HG02870 (cell line): ENCODE results near the gene PNPLA7.
"Not testable (repeated sequence)": the region's sequence is repeated elsewhere in the genome, so short reads cannot be mapped to it uniquely, and the experiment has no call there.

Source experiments
- ATAC-seq: cut with Tn5 transposase; IDR thresholded peaks from one replicate; pipeline ENCODE4 v1.9.1; 2021; ENCODE audit warnings: mild to moderate bottlenecking, moderate library complexity; ENCODE audit not compliant: unreplicated experiment

PNPLA7 gene

DNA sequence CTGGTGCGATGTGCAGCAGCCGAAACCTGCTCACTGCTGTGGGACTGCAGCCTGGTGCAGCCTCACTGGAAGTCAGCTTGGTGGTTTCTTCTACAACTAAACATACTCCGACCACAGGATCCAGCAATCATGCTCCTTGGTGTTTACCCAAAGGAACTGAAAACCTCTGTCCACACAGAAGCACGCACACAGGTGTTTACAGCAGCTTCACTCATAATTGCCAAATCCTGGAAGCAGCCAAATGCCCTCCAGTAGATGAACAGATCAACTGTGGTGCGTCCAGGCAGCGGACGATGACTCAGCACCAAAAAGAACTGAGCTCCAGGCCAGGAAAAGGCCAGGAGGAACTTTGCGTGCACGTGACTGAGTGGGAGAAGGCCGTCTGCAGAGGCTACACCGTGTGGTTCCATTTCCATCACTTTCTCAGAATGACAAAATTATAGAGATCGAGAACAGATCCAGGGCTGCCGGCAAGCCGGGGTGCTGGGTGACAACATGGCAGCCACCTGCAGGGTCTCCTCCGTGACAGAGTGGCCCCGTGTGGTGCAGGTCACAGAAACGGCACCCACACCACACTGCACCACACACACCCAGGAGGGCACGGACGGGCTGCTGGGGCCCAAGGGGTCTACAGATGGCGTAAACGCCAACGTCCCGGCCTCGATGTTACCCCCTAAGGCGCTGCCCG lies 68.0 kb downstream of the PNPLA7 start:
- ATAC-seq, result no peak

DNA sequence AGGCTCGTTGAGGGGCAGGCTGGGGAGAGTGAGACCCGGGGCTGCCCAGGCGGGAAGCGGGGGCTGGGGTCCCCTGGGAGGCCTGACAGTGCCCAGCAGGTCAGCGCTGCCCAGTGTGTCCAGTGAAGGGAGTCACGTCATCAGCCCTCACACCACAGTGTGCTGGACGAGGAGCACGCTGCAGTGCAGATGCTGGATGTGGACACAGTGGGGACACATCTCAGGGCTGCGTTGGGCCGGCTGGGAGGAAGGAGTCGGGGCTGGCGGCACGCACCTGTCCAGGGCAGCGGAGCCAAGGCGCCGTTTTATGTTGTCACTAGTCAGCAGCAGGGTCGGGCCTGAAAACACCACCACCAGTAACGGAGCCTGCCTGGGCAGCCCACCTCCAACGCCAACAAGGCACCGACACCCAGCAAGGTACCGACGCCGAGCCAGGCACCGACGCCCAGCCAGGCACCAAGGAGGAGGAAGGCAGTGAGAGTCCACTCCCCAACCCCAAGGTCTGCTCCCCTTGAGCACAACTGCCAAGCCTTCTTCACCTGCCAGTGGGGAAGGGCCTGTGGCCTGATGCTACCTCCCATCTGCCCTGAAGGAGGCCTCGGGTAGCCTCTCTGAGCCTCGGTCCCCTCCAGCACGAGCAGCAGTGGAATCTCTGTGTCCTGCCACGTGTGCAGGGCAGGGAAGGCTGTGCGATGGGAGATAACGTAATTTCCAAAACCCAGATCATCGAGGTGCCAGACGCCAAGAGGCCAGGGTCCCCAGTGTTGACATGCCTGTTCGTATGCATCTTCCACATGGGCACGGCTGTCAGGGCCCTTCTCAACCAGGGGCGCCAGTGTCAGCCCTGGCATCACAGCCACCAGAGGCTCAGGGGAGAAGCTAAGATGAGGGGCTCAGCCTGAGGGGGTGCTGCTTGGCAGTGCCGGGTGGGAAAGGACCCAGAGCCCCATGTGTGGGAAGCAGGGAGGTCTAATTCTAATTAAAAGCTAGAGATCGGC lies 69.2 kb downstream of the PNPLA7 start:
- no peak for ATAC-seq

DNA sequence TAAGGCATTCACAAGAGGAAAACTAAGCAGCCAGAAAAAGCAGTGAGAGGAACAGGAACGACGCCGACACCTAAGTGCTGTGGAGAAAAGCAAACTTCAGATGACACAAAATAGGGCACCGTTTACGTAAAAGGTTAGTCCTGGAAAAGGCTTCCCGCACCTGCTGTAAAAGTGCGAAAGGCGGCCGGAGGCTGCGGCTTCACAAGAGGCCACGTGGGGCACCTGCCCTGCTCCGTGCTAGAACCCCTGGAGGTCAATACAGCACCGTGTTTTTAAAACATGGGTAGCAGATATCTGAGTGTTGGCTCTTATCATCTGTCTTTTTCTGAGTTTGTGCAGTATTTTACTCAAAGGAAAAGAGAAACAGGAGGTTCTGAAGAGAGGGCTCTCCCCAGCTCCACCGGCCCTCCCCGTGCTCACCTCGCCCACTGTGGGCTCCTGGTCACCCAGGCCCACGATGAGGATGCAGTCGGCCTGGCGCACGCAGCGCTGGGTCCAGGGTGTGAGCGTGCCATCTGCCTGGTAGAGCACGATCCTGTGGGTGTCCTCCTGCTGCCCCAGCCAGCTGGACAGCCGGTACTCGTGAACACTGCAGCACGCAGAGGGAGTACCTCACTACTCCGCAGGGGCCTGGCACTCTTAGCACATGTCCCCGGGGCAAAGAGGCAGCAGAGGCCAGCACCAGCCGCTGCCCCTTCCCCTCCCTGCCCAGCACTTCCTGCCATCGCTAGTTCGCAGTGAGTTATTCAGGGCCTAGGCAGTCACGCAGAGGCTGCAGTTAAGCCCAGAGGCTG lies 70.1 kb downstream of the PNPLA7 start:
- no peak for ATAC-seq

DNA sequence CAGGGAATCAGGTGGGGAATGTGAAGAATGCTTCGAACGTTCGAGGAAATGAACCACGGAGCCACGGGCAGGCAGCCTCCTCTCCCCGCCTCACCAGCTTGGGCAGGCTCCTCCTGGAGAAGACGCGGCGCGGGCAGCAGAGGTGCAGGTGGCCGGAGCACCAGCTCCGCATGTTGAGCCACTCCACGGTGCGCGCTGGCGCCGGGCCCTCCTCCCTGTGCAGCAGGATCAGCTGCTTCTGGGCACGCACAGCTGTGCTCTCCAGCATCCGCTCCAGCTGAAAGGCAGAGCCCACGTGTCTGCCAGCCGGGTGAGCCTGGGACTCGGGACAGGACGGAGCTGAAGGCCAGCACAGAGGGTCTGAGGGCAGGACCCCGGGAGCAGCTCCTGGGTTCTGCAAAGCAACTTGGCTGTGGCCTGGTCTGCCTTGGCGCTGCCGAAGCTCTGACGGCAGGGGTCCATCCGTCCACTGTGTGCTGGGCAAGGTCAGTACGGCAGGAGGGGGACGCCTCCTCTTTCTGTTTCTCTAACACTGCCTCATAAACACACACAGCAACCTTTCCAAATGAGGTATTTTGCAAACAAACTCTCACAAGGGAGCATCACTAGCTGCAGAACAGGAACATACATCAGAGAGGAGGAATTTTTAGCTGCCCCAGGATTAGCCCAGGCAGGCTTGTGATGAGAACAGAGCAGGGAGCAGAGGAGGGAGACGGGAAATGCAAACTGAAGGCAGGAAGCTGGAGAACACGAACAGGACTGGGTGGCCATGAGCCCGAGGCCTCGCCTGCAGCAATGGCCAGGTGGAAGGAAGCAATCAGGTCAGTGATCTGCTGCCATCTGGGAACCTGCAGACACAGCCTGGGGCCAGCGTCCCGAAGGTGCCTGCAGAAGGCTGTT lies 71.0 kb downstream of the PNPLA7 start:
- no peak for ATAC-seq

GRCh38 chr9:137478613-137478961 lies 71.6 kb downstream of the PNPLA7 start:
- no peak for ATAC-seq

DNA sequence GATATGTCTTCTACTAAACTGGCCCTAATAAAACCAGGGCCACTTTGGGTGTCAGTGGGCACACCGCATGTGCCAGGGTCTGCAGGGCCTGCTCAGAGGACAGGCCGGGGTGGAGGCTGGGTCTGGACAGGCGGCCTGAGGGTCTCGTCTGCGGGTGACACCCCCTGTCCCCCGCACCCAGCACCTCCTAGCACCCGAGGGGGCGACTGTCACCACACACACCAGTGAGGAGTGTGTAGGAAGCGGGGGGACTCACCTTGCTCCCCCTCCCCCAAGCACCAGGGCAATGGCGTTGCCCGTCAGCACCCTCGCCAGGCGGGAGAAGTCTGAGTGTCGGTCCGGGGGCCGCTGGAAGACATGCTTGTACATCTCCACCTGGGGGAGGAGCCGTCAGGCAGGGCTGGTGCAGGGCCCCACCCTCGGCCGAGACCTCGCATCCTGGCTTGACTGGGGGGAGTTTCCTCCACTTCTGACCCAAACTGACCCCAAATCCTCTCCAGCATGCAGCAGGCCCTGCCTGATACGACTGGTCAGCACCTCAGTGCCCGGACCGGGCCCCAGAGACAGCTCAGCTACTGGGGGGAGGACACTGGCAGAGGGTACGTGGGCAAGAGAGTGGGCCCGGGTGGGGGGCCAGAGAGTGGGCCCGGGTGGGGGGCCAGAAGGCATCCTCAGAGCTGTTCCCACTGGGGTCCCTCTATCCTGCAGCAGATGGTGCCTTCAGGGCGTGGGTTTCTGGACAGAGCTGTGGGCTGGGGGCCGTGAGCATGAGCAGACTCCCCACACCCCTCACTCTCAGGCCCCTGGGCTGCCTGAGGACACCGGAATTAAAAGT lies 72.2 kb downstream of the PNPLA7 start:
- ATAC-seq, result no peak

GRCh38 chr9:137476856-137477255 lies 73.3 kb downstream of the PNPLA7 start:
- ATAC-seq, result no peak

- no peak for ATAC-seq
Observed at GRCh38 chr9:137475666-137476065, 74.5 kb downstream of the PNPLA7 start.

- ATAC-seq, result no peak
Observed at GRCh38 chr9:137474271-137474670, 75.9 kb downstream of the PNPLA7 start.

DNA sequence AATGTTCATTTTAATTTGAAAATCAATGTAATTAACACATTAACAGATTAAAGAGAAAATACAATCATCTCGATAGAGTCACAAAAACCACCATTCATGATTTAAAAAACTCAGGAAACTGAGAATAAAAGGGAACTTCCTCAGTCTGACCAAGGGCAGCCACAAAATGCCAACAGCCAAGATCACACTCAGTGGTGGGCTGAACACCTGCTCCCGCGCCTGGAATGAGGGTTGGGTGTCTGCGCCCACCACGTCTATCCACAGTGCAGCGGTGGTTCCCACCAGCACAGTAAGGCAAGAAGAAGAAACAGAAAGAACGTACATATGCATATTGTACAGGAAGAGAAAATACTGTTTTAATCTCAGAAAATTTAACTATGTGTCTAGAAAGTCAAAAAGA lies 79.4 kb downstream of the PNPLA7 start:
- no peak for ATAC-seq

DNA sequence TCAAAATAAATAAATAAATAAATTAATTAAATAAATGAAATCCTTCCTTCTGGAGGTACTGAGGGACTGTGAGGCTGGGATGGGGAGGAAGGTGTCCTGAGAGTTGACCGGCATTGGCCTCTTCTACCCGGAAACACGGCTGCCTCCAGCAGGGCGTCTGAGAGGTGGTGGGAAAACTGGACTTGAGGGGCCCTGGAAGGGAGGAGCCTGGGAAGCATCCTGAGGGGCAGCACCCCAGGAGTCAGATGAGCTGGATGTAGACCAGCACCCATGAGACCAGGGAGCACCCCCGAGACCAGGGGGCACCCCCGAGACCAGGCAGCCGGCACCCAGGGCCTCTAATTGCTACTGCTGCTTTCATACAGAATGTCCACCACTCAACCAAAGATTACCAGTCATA lies 82.3 kb downstream of the PNPLA7 start:
- no peak for ATAC-seq

GRCh38 chr9:137467161-137467581 lies 83.0 kb downstream of the PNPLA7 start:
- no peak for ATAC-seq

GRCh38 chr9:137466389-137467085 lies 83.7 kb downstream of the PNPLA7 start:
- ATAC-seq, result not testable (repeated sequence)

DNA sequence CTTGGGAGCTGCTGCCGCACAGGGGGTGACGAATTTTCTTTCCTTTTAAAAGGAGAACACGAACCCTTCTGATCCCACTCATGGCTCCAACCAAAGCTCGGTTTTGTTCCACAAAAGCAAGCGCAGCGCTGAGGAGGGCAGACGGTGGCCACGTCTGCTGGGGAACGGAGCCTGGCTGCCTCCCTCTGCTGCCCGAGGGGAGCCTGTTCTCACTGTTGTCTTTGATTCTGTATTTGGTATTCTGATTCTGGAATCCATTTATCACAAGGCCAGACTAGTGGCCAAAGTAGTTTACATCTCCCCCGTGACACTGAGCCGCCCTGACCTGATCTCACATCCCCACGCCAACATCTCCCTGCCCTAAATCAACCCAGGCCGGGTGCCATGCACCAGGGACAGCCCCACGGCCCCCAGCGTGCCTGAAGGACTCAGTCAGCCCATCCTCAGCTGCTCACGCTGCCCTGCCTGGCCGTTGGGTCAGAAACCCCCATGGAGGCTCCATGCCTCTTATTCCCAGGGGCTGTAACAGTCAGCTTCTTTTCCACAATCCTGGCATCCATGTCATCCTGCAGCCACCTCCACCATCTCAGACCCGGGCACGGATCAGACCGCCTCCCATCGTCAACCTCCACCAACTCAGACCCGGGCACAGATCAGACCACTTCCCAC lies 84.3 kb downstream of the PNPLA7 start:
- ATAC-seq, result no peak

GRCh38 chr9:137465000-137465719 lies 85.0 kb downstream of the PNPLA7 start:
- no peak for ATAC-seq

DNA sequence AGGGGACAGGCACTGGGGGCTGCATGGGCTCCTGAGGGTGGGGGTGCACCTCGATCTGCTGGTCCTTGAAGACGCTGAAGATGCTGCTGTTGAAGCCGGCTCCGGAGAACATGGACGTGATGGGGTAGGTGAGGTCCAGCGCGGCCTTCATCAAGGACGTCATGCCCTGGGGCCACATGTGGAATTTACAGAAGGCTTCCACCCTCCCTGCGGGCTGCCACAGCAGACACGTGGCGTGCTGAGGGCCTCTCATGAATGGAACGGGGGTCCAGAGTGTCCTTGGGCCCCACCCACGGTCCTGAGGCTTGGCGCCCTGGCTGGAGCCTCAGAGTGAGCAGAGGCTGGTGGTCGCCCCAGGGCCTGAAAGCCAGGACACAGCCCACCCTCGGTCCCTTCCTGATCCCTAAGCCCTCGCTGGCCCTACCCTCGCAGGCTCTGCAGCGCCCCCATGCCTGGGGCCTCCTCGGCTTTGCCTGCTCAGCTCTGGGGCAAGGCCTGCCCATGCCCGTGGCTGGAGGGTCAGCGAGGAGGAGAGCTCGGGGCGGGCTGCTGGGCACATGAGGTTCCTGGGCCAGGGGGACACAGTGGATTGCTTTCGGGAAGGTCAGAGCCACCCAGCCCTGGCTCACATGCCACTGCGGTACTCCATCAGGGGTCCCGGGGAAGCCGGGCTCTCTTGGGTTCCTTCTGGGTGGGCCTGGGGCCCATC lies 85.8 kb downstream of the PNPLA7 start:
- no peak for ATAC-seq

- ATAC-seq, result no peak
Observed at GRCh38 chr9:137463931-137464290, 86.3 kb downstream of the PNPLA7 start.
